ENCODE measurements around the gene DOCK1.

DOCK1 gene

GRCh38 chr10:127020260-127020659, 115.0 kb downstream of the DOCK1 start:
- no peak overlapping the region for H3K27ac ChIP-seq
- no peak for TF ChIP-seq ZFX (IDR thresholded peaks at IDR 0.05)

DNA sequence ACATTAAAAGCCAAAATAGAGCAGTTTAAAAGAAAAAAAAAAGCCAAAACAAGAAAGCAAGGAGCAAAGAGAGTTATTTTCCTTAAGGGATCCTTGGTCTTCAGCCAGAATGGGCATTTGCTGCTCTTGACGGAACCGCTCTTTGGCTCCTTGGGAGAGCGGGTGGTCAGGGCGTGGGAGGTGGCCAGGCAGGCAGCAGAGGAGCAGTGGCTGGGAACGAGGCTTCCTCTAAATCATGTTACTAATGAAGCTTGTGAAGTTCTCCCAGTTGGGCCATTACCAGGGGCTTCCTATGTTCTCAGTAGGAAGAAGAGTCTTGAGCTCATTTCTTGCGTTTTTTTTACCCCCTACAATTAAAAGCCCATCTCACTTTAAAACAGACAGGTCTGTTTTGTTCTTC, 116.6 kb downstream of the DOCK1 start:
- no peak overlapping the region for H3K27ac ChIP-seq
- no peak for TF ChIP-seq ZFX (IDR thresholded peaks at IDR 0.05)
- TF ChIP-seq, protein P1, sequence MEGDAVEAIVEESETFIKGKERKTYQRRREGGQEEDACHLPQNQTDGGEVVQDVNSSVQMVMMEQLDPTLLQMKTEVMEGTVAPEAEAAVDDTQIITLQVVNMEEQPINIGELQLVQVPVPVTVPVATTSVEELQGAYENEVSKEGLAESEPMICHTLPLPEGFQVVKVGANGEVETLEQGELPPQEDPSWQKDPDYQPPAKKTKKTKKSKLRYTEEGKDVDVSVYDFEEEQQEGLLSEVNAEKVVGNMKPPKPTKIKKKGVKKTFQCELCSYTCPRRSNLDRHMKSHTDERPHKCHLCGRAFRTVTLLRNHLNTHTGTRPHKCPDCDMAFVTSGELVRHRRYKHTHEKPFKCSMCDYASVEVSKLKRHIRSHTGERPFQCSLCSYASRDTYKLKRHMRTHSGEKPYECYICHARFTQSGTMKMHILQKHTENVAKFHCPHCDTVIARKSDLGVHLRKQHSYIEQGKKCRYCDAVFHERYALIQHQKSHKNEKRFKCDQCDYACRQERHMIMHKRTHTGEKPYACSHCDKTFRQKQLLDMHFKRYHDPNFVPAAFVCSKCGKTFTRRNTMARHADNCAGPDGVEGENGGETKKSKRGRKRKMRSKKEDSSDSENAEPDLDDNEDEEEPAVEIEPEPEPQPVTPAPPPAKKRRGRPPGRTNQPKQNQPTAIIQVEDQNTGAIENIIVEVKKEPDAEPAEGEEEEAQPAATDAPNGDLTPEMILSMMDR (conservative IDR thresholded peaks at IDR 0.05) = no peak

- TF ChIP-seq ZFX (IDR thresholded peaks at IDR 0.05) = no peak
- TF ChIP-seq, protein P1 (conservative IDR thresholded peaks at IDR 0.05) = no peak
- H3K27ac ChIP-seq = no peak overlapping the region
Observed at GRCh38 chr10:127024685-127025435, 119.6 kb downstream of the DOCK1 start.

GRCh38 chr10:127027786-127028185, 122.6 kb downstream of the DOCK1 start:
- H3K27ac ChIP-seq = no peak overlapping the region
- no peak for TF ChIP-seq ZFX (IDR thresholded peaks at IDR 0.05)
- TF ChIP-seq, protein P1 (conservative IDR thresholded peaks at IDR 0.05) = no peak

DNA sequence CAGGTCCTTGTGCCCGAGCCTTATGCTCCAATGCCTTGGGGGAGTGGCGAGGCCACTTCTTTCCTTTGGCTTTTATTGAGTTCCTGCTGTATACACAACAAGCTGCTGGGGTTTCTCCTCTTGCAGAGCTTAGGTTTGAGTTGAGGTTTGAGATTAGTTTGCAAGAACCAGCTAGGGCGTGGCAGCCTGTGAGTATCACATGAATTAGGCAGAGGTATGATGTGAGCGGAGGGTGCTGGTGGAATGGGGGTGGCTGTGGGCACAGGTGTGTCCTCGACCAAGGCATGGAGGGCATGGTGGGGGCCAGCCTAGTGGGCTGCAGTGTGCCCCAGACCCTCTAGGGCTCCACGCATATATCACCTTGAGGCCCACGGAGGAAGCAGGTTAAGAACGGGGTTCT, 123.3 kb downstream of the DOCK1 start:
- H3K27ac ChIP-seq = no peak overlapping the region
- TF ChIP-seq, protein P1 (conservative IDR thresholded peaks at IDR 0.05) = no peak
- TF ChIP-seq ZFX (IDR thresholded peaks at IDR 0.05) = no peak

GRCh38 chr10:127029061-127029460, 123.8 kb downstream of the DOCK1 start:
- no peak for TF ChIP-seq ZFX (IDR thresholded peaks at IDR 0.05)
- TF ChIP-seq, protein P1 (conservative IDR thresholded peaks at IDR 0.05) = no peak
- no peak overlapping the region for H3K27ac ChIP-seq

- no peak overlapping the region for H3K27ac ChIP-seq
Observed at GRCh38 chr10:127033216-127034033, 128.2 kb downstream of the DOCK1 start.

More at GRCh38 chr10:127033216-127034033, 128.2 kb downstream of the DOCK1 start:
- TF ChIP-seq ZFX (IDR thresholded peaks at IDR 0.05) = no peak
- TF ChIP-seq, protein P1 (conservative IDR thresholded peaks at IDR 0.05) = no peak

Data from C4-2B (cell line).